Ectodermal cell (in vitro differentiated cells): ENCODE measurements around the gene PNPT1. TPM values are rescaled to one million over a fixed set of nuclear protein-coding genes. Genes with fewer than 3 reads are reported as not detected.
A peak's percentile ranks its signal among the peaks of the same experiment; 100 is the strongest.
"Not testable (repeated sequence)": the region's sequence is repeated elsewhere in the genome, so short reads cannot be mapped to it uniquely, and the experiment has no call there.

Experiments
- H3K27ac ChIP-seq: 2 replicates; pipeline ENCODE4 v1.7.0; 2013; ENCODE audit warnings: mild to moderate bottlenecking, low read depth, low read length; ENCODE audit not compliant: insufficient read depth, poor library complexity, severe bottlenecking
- H3K27me3 ChIP-seq: 2 replicates; pipeline ENCODE4 v1.7.0; 2013; ENCODE audit warnings: mild to moderate bottlenecking, low read length; ENCODE audit not compliant: insufficient read depth, control insufficient read depth, poor library complexity, severe bottlenecking
- H3K36me3 ChIP-seq: one replicate; pipeline ENCODE4 v1.7.0; 2013; ENCODE audit warnings: low read length; ENCODE audit not compliant: control insufficient read depth, insufficient read depth
- H3K4me1 ChIP-seq: one replicate; pipeline ENCODE4 v1.7.0; 2013; ENCODE audit warnings: low read length; ENCODE audit not compliant: control insufficient read depth, insufficient read depth
- H3K4me3 ChIP-seq: 2 replicates; pipeline ENCODE4 v1.7.0; 2013; ENCODE audit warnings: low read depth, low read length, control low read depth; ENCODE audit not compliant: insufficient read depth
- H3K9me3 ChIP-seq: 2 replicates; pipeline ENCODE4 v1.7.0; 2013; ENCODE audit warnings: mild to moderate bottlenecking, low read length, moderate library complexity; ENCODE audit not compliant: control insufficient read depth
- WGBS, 2 experiments: methylation state at CpG; one replicate each; pipeline ENCODE4 v1.1.7; 2013; ENCODE audit warnings: missing lambda C conversion rate in 2 of 2; 5-methylcytosine and 5-hydroxymethylcytosine counted together
- polyA plus RNA-seq, 4 experiments: library from polyadenylated mRNA; stranded (reverse); fragments of 50-300 nt; gene quantifications; one replicate each; pipeline ENCODE4 v1.2.3, GENCODE V29; 2013

The PNPT1 gene
- polyA plus RNA-seq (2013, experiment 1 of 4): 27.0 TPM
- 26.8 TPM for polyA plus RNA-seq (2013, experiment 2 of 4)
- polyA plus RNA-seq (2013, experiment 3 of 4): 21.7 TPM
- polyA plus RNA-seq (2013, experiment 4 of 4): 22.9 TPM

GRCh38 chr2:55693181-55694125 is at the start of gene PNPT1:
Gene PNPT1, minus strand, starts transcription at chr2:55693844. Its CDS starts 21 bp downstream, at chr2:55693823.
- H3K4me3 ChIP-seq: peak within 1 kb of the TSS; percentile 95
- H3K27me3 ChIP-seq: no peaks in the 10 kb centered on the region
- 1% methylated on average over 55 to 56 of the region's 56 CpGs for WGBS, 2 experiments
- H3K36me3 ChIP-seq: no peaks in the 10 kb centered on the region
- H3K27ac ChIP-seq: no peak within 1 kb of the TSS
- H3K4me1 ChIP-seq: no peaks in the 10 kb centered on the region
- no peaks in the 10 kb centered on the region for H3K9me3 ChIP-seq

GRCh38 chr2:55742996-55743395 is 49.4 kb upstream of the PNPT1 start:
- Histone ChIP-seq H3K27ac (no peak overlapping the region), H3K27me3 (no peaks in the 10 kb centered on the region), H3K9me3 (no peaks in the 10 kb centered on the region), H3K4me3 (no peak overlapping the region), H3K4me1 (no peaks in the 10 kb centered on the region), H3K36me3 (no peaks in the 10 kb centered on the region)
- 94 to 95% methylated on average over 3 of the region's 3 CpGs for WGBS, 2 experiments

- not testable (repeated sequence) for H3K4me3 ChIP-seq, H3K36me3 ChIP-seq, H3K27me3 ChIP-seq, H3K27ac ChIP-seq, H3K4me1 ChIP-seq, H3K9me3 ChIP-seq
- WGBS, 2 experiments: 89 to 95% methylated on average over 5 of the region's 5 CpGs
Measured at GRCh38 chr2:55736019-55736536, 42.4 kb upstream of the PNPT1 start.

- Histone ChIP-seq H3K27me3 (no peaks in the 10 kb centered on the region), H3K4me1 (no peaks in the 10 kb centered on the region), H3K9me3 (no peaks in the 10 kb centered on the region), H3K27ac (no peak overlapping the region), H3K36me3 (no peaks in the 10 kb centered on the region), H3K4me3 (no peak overlapping the region)
- WGBS, 2 experiments: 94% methylated on average over 1 of the region's 1 CpG; no CpG with 5 or more reads in 1 of the 2 experiments
Measured at GRCh38 chr2:55734726-55735125, 41.1 kb upstream of the PNPT1 start.

GRCh38 chr2:55733335-55733734 is 39.7 kb upstream of the PNPT1 start:
- Histone ChIP-seq H3K36me3 (no peaks in the 10 kb centered on the region), H3K4me1 (no peaks in the 10 kb centered on the region), H3K27me3 (no peaks in the 10 kb centered on the region), H3K27ac (no peak overlapping the region), H3K9me3 (no peaks in the 10 kb centered on the region), H3K4me3 (no peak overlapping the region)
- WGBS, 2 experiments: 58 to 66% methylated on average over 1 of the region's 1 CpG

GRCh38 chr2:55732854-55733253 is 39.2 kb upstream of the PNPT1 start:
- WGBS, 2 experiments: 88 to 96% methylated on average over 4 of the region's 4 CpGs
- H3K36me3 ChIP-seq: no peaks in the 10 kb centered on the region
- no peak overlapping the region for H3K4me3 ChIP-seq
- no peaks in the 10 kb centered on the region for H3K27me3 ChIP-seq
- no peak overlapping the region for H3K27ac ChIP-seq
- H3K4me1 ChIP-seq: no peaks in the 10 kb centered on the region
- no peaks in the 10 kb centered on the region for H3K9me3 ChIP-seq

GRCh38 chr2:55729136-55729685 is 35.6 kb upstream of the PNPT1 start:
- H3K36me3 ChIP-seq: no peaks in the 10 kb centered on the region
- no peak overlapping the region for H3K4me3 ChIP-seq
- no peaks in the 10 kb centered on the region for H3K27me3 ChIP-seq
- no peaks in the 10 kb centered on the region for H3K4me1 ChIP-seq
- no peaks in the 10 kb centered on the region for H3K9me3 ChIP-seq
- no peak overlapping the region for H3K27ac ChIP-seq
- WGBS, 2 experiments: 100% methylated on average over 1 of the region's 1 CpG; no CpG with 5 or more reads in 1 of the 2 experiments

- H3K36me3 ChIP-seq: no peaks in the 10 kb centered on the region
- no peaks in the 10 kb centered on the region for H3K27me3 ChIP-seq
- 62 to 82% methylated on average over 3 to 4 of the region's 5 CpGs for WGBS, 2 experiments
Measured at GRCh38 chr2:55721596-55722215, 28.1 kb upstream of the PNPT1 start.

GRCh38 chr2:55720417-55720816 is 26.8 kb upstream of the PNPT1 start:
- 94% methylated on average over 11 of the region's 11 CpGs for WGBS, 2 experiments
- Histone ChIP-seq H3K27ac (no peak overlapping the region), H3K4me1 (no peaks in the 10 kb centered on the region), H3K36me3 (no peaks in the 10 kb centered on the region), H3K4me3 (no peak overlapping the region), H3K9me3 (no peaks in the 10 kb centered on the region), H3K27me3 (no peaks in the 10 kb centered on the region)

More at GRCh38 chr2:55721596-55722215, 28.1 kb upstream of the PNPT1 start:
- Histone ChIP-seq H3K4me3 (no peak overlapping the region), H3K27ac (no peak overlapping the region), H3K9me3 (no peaks in the 10 kb centered on the region), H3K4me1 (no peaks in the 10 kb centered on the region)

GRCh38 chr2:55719852-55720251 is 26.2 kb upstream of the PNPT1 start:
- WGBS, 2 experiments: 100% methylated on average over 1 of the region's 1 CpG; no CpG with 5 or more reads in 1 of the 2 experiments
- no peak overlapping the region for H3K27ac ChIP-seq
- no peak overlapping the region for H3K4me3 ChIP-seq
- H3K36me3 ChIP-seq: no peaks in the 10 kb centered on the region
- H3K9me3 ChIP-seq: no peaks in the 10 kb centered on the region
- no peaks in the 10 kb centered on the region for H3K4me1 ChIP-seq
- H3K27me3 ChIP-seq: no peaks in the 10 kb centered on the region
